MCF 10A (cell line): ENCODE results near the gene NCOA6. TPM values are rescaled to one million over a fixed set of nuclear protein-coding genes. Genes with fewer than 3 reads are reported as not detected.

Experiments
- BruUV-seq: library from RNA; stranded (reverse); fragments of 400-500 nt; replicated peaks from 2 replicates; lab custom pipeline; 2021; lab: Mats Ljungman, UMichigan
- CTCF ChIA-PET: fragments of 300-600 bp; sonication (Branson Sonifier 250); formaldehyde crosslinking; extraction: SDS; loops from one replicate; lab custom pipeline; 2021; ENCODE audit warnings: antibody characterized with exemption, inconsistent platforms; lab: Yijun Ruan, JAX
- POLR2A ChIA-PET: fragments of 300-600, 350-650 bp; sonication (Branson Sonifier 250); formaldehyde crosslinking; extraction: SDS; loops from one replicate; lab custom pipeline; 2020; ENCODE audit warnings: antibody characterized with exemption, inconsistent platforms; lab: Yijun Ruan, JAX
- DNase-seq: peaks from one replicate; pipeline ENCODE4 v3.0.0-alpha.2; 2018; ENCODE audit not compliant: unreplicated experiment
- H3K27ac Mint-ChIP-seq: one replicate; pipeline ENCODE4 v1.8.0; 2022; ENCODE audit warnings: mild to moderate bottlenecking, low read depth, mixed read lengths; ENCODE audit not compliant: unreplicated experiment
- H3K27me3 Mint-ChIP-seq: one replicate; pipeline ENCODE4 v1.8.0; 2022; ENCODE audit warnings: mixed read lengths; ENCODE audit not compliant: insufficient read depth, unreplicated experiment
- H3K36me3 Mint-ChIP-seq: one replicate; pipeline ENCODE4 v1.8.0; 2022; ENCODE audit warnings: mild to moderate bottlenecking, moderate library complexity, mixed read lengths; ENCODE audit not compliant: insufficient read depth, unreplicated experiment
- H3K4me1 Mint-ChIP-seq: one replicate; pipeline ENCODE4 v1.8.0; 2022; ENCODE audit warnings: mixed read lengths; ENCODE audit not compliant: insufficient read depth, unreplicated experiment
- H3K4me3 Mint-ChIP-seq: one replicate; pipeline ENCODE4 v1.8.0; 2022; ENCODE audit warnings: mild to moderate bottlenecking, moderate library complexity, mixed read lengths; ENCODE audit not compliant: unreplicated experiment
- H3K9me3 Mint-ChIP-seq: one replicate; pipeline ENCODE4 v1.8.0; 2022; ENCODE audit warnings: mixed read lengths; ENCODE audit not compliant: unreplicated experiment
- intact Hi-C: fragments of 100-400 bp; cut with micrococcal nuclease; formaldehyde crosslinking; loops from 2 replicates; pipeline ENCODE4 v1.14.1; 2022
- total RNA-seq: library from RNA; stranded (reverse); gene quantifications from 2 replicates; pipeline ENCODE4 v1.2.3, GENCODE V29; 2022
- TF ChIP-seq, protein P1 (sequence below): fragments of 200-600 bp; IDR thresholded peaks from one replicate; pipeline ENCODE4 v1.8.0; 2022; ENCODE audit warnings: antibody characterized with exemption, mild to moderate bottlenecking; ENCODE audit not compliant: unreplicated experiment

Gene NCOA6
- total RNA-seq, 1 experiment from 2014 or later, result 27.9 TPM

DNA sequence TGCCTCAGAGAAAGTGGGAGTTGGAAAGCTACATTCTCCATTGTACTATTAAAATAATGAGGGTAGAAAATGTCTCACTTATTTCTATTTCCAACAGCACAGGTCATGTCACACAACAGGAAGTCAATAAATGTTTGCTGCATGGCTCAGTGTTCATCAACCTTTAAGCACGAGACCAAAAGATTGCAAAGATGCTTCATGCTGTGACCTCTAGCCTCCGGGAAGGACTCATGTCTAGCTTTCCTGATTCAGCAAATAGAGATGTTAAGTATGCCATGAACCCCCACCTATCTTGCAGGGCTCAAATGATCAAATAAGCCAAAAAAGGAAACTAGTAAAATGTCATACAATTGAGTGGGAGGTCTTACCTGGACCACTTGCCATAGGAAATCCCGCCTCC lies 57.4 kb downstream of the NCOA6 start:
- TF ChIP-seq, protein P1, sequence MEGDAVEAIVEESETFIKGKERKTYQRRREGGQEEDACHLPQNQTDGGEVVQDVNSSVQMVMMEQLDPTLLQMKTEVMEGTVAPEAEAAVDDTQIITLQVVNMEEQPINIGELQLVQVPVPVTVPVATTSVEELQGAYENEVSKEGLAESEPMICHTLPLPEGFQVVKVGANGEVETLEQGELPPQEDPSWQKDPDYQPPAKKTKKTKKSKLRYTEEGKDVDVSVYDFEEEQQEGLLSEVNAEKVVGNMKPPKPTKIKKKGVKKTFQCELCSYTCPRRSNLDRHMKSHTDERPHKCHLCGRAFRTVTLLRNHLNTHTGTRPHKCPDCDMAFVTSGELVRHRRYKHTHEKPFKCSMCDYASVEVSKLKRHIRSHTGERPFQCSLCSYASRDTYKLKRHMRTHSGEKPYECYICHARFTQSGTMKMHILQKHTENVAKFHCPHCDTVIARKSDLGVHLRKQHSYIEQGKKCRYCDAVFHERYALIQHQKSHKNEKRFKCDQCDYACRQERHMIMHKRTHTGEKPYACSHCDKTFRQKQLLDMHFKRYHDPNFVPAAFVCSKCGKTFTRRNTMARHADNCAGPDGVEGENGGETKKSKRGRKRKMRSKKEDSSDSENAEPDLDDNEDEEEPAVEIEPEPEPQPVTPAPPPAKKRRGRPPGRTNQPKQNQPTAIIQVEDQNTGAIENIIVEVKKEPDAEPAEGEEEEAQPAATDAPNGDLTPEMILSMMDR, result no peak
- peaks cover 6% of the 10 kb centered on the region for H3K4me1 Mint-ChIP-seq
- H3K36me3 Mint-ChIP-seq, result peaks cover 78% of the 10 kb centered on the region
- no peak overlapping the region for H3K4me3 Mint-ChIP-seq
- no peaks in the 10 kb centered on the region for H3K27me3 Mint-ChIP-seq
- no peaks in the 10 kb centered on the region for H3K9me3 Mint-ChIP-seq
- intact Hi-C loops, result loop anchor here (2.0 kb wide), 2 partner anchors 455 to 577 kb away; no protein-coding TSS in a partner anchor
- no peak for DNase-seq
- H3K27ac Mint-ChIP-seq, result no peak overlapping the region
- no TSS peak for BruUV-seq
- CTCF ChIA-PET, result interaction anchor here (0.6 to 7.9 kb wide), 9 partner anchors 9 to 578 kb away, joined by 3 to 136 read pairs (median 5); no protein-coding TSS in a partner anchor
- POLR2A ChIA-PET, result interaction anchor here (0.5 to 1.4 kb wide), 4 partner anchors 14 to 188 kb away, joined by 3 to 4 read pairs (median 4); no protein-coding TSS in a partner anchor

DNA sequence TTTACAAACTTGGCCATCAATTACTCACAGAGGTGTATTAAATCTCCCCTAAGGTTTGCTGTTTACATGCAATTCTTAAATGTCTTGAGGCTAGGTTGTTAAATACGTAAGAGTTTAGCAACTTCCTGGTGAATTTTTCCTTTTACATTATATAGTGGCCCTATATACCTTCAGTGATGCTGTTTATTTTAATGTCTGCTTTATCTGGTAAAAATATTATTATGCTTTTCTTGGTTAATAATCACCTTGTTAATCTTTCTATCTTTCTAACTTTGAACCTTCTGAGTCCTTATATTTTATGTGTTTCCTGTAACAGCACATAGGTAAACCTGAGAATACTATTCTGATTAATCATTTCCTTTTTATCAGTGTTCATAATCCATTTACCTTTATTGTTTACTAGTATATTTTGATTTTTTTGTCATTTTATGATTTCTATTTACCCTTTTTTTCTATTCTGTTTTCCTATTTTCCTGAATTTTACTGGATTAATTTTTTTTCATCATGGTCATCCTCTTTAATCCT lies 63.4 kb downstream of the NCOA6 start:
- no peak for DNase-seq
- H3K4me3 Mint-ChIP-seq, result no peak overlapping the region
- no peaks in the 10 kb centered on the region for H3K27me3 Mint-ChIP-seq
- ChIA-PET POLR2A (interaction anchor here (1.4 kb wide), 1 partner anchor 21 kb away, joined by 4 read pairs; no protein-coding TSS in a partner anchor), CTCF (interaction anchor here (1.3 kb wide), 1 partner anchor 449 kb away, joined by 3 read pairs; no protein-coding TSS in a partner anchor)
- intact Hi-C loops, result no loop called here
- peaks cover 96% of the 10 kb centered on the region for H3K36me3 Mint-ChIP-seq
- no peaks in the 10 kb centered on the region for H3K4me1 Mint-ChIP-seq
- TF ChIP-seq, protein P1, result no peak
- H3K9me3 Mint-ChIP-seq, result no peaks in the 10 kb centered on the region
- no TSS peak for BruUV-seq
- no peak overlapping the region for H3K27ac Mint-ChIP-seq

DNA sequence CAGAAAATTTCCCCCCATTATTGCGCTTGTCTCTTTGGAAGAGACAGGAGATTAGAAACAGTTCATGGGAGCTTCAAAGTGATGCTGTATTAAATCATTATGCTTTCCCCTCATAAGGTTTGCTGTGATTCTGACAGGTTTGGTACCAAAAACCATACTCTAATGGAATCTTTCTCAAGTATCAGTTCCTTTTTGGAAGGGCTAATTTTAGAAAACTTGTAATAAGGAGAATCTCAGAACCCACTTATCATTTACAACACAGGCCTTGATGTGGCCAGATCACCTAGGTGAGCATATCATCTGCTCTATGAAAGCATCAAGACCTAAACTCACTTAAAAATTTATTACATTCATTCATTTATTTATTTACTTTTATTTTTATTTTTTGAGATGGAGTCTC lies 70.1 kb downstream of the NCOA6 start:
- no peak for DNase-seq
- no peaks in the 10 kb centered on the region for H3K9me3 Mint-ChIP-seq
- no peaks in the 10 kb centered on the region for H3K27me3 Mint-ChIP-seq
- TF ChIP-seq, protein P1, result no peak
- H3K27ac Mint-ChIP-seq, result no peak overlapping the region
- ChIA-PET POLR2A (interaction anchor here (1.4 to 1.5 kb wide), 2 partner anchors 15 to 16 kb away, joined by 4 to 6 read pairs; no protein-coding TSS in a partner anchor), CTCF (interaction anchor here (0.6 to 6.6 kb wide), 5 partner anchors 11 to 176 kb away, joined by 3 to 67 read pairs (median 11); no protein-coding TSS in a partner anchor)
- H3K4me3 Mint-ChIP-seq, result no peak overlapping the region
- intact Hi-C loops, result no loop called here
- no peaks in the 10 kb centered on the region for H3K4me1 Mint-ChIP-seq
- peaks cover 94% of the 10 kb centered on the region for H3K36me3 Mint-ChIP-seq
- no TSS peak for BruUV-seq

DNA sequence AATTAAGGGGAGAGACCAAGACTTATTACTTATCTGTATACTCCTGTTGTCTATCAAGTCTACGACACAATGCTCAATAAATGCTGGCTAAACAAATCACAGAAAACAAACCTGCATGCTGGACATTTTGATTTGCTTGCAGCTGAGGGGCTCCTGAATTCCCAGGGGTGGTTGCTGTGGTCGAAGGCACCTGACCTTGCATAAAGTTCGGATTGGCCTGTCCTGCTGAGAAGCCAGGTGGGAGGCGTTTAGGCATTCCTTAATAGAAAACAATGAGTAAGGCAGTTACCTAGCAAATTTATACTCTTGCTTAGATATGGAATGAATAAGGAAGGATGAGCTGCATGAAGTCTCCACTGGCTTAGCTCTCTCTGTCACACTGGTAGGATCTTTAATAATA lies 70.8 kb downstream of the NCOA6 start:
- H3K27ac Mint-ChIP-seq, result no peak overlapping the region
- TF ChIP-seq, protein P1, result no peak
- H3K36me3 Mint-ChIP-seq, result peaks cover 92% of the 10 kb centered on the region

More for the DNA sequence above, 70.8 kb downstream of the NCOA6 start:
- no TSS peak for BruUV-seq
- ChIA-PET CTCF (interaction anchor here (0.6 to 6.6 kb wide), 6 partner anchors 11 to 1601 kb away, joined by 3 to 41 read pairs (median 3); no protein-coding TSS in a partner anchor), POLR2A (interaction anchor here (0.9 to 1.8 kb wide), 5 partner anchors 14 to 446 kb away, joined by 3 to 7 read pairs (median 3); no protein-coding TSS in a partner anchor)
- Mint-ChIP-seq H3K27me3 (no peaks in the 10 kb centered on the region), H3K9me3 (no peaks in the 10 kb centered on the region), H3K4me1 (no peaks in the 10 kb centered on the region), H3K4me3 (no peak overlapping the region)
- no peak for DNase-seq
- intact Hi-C loops, result no loop called here
